Adrenal gland (tissue), 12 donors: ENCODE data around the gene REXO1. TPM values are rescaled to one million over a fixed set of nuclear protein-coding genes. Genes with fewer than 3 reads are reported as not detected.

Source experiments
- DNase-seq, 7 donors: peaks; one replicate each; pipeline ENCODE4 v3.0.0-alpha.2; 2019 to 2020
- H3K27ac ChIP-seq, 5 donors: fragments of 200-600 bp; sonication (generic) in 4 of 5; 1 replicate in 3 of 5; 2 replicates in 2 of 5; pipeline versions ENCODE4 v1.5.1 to v1.8.0; 2016 to 2020; ENCODE audit warnings: mild to moderate bottlenecking in 1 of 5
- H3K27me3 ChIP-seq: fragments of 200-600 bp; 2 replicates; pipeline ENCODE4 v1.8.0; 2021
- H3K36me3 ChIP-seq, 2 donors: fragments of 200-600 bp; replicated peaks in 1 of 2; 1 replicate in 1 of 2; 2 replicates in 1 of 2; pipeline versions ENCODE4 v1.5.1 to v1.8.0; 2018 to 2022
- H3K4me1 ChIP-seq, 2 donors: fragments of 200-600 bp; replicated peaks in 1 of 2; 1 replicate in 1 of 2; 2 replicates in 1 of 2; pipeline versions ENCODE4 v1.5.1 to v1.8.0; 2018 to 2021
- H3K4me3 ChIP-seq, 4 donors: fragments of 200-600 bp; sonication (generic) in 3 of 4; one replicate each; pipeline ENCODE4 v1.5.1; 2016 to 2018
- H3K9me3 ChIP-seq, 3 donors: fragments of 200-600 bp; sonication (generic) in 1 of 3; replicated peaks in 1 of 3; 1 replicate in 2 of 3; 2 replicates in 1 of 3; pipeline versions ENCODE4 v1.5.1 to v1.8.0; 2016 to 2021
- POLR2A ChIP-seq, 2 donors: fragments of 450-650 bp; IDR thresholded peaks; one replicate each; pipeline ENCODE4 v1.6.1; 2017; ENCODE audit warnings: antibody characterized with exemption in 2 of 2, mild to moderate bottlenecking in 2 of 2, moderate library complexity in 1 of 2
- WGBS, 4 donors: extraction: QIAGEN DNeasy Blood & Tissue Kit in 2 of 4; methylation state at CpG; one replicate each; pipeline versions ENCODE4 v1.1.5 to v1.1.7; 2013 to 2017; 5-methylcytosine and 5-hydroxymethylcytosine counted together
- intact Hi-C, 2 donors: fragments of 100-400 bp; cut with DNase I; formaldehyde crosslinking; loops; one replicate each; pipeline versions ENCODE4 v1.14.1 to v1.15.0; 2022 to 2023
- polyA plus RNA-seq, 3 donors: library from polyadenylated mRNA; stranded (reverse); fragments of 200-250 nt in 2 of 3; fragments of 350-450 nt in 1 of 3; fragmentation: Illumina TruSeq in 1 of 3; extraction: RNeasy Lipid Tissue Mini Kit (QIAGEN cat#74804) in 1 of 3; gene quantifications; one replicate each; pipeline ENCODE4 v1.2.3, GENCODE V29; 2013 to 2014
- total RNA-seq, 9 donors: library from RNA; depleted of rRNA in 4 of 9; stranded (reverse); fragments of >200 nt in 4 of 9; fragments of 120-200 nt in 1 of 9; fragmentation: NEBNext Ultra II Directional in 1 of 9; extraction: Animal tissue kit (Norgen Biotek cat#: 25700) in 1 of 9; gene quantifications; one replicate each; pipeline versions ENCODE4 v1.1.0 to v1.2.4, GENCODE V29; 2013 to 2023
- TF ChIP-seq, protein P1 (sequence below), 6 experiments: fragments of 450-650 bp in 4 of 6; fragments of 200-600 bp in 2 of 6; sonication (generic) in 1 of 6; IDR thresholded peaks; 1 replicate in 5 of 6; 2 replicates in 1 of 6; pipeline versions ENCODE4 v1.5.1 to v1.8.0; 2016 to 2021; ENCODE audit warnings: antibody characterized with exemption in 6 of 6, mild to moderate bottlenecking in 2 of 6, moderate library complexity in 1 of 6
- donor health status: healthy with polysubstance abuse.
- donor health status: Bipolar disorder and iron deficiency.
- donor health status: DM: yes; HTN: yes; CAD: no.
- donor health status: DM: no; HTN: no; CAD: no.
- donor health status: DM: no; HTN: no; CAD: no.
- donor health status: DM: yes; HTN: yes; CAD: no.

REXO1 gene
- total and polyA plus RNA-seq, 12 donors, result 9.3 to 155 (median 44.5) TPM

DNA sequence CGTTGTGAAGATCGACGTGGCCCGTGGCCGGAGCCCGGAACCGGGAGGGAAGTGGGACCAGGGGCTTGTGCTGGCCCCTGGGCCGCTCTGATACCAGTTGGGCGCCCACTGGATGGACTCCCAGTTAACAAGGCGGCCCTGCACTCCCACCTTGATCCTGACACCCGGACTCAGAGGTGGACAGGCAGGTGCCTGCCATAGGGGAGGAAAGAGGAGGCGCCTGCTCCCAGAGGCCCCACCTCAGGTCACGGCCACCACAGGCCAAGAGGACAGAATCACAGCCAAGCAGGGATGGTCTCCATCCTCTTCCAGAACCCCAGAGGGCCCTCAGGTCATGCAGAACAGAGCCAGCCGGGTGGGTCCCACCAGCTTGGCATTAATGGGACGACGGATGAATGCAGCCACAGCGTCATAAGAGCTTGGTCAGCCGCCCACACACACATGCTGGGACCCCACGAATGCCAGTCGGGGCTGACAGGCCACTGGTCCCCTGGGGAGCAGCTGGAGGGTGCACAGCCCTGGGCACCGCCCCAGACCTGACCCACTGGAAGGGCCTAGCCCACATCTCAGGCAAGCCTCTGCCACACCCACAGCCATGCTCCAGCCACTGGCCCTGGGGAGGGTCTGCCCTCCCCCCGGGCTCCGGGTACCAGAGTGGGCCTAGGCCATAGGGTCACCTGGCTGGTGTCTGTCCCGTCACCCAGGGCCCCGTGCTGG, 24.7 kb upstream of the REXO1 start:
- Histone ChIP-seq H3K27ac (peak overlapping the region; percentile 78 to 99 (median 95)), H3K36me3 (no peaks in the 10 kb centered on the region), H3K9me3 (no peaks in the 10 kb centered on the region), H3K4me3 (peak overlapping the region in 2 of 4 donors; percentile 5 to 83), H3K27me3 (no peaks in the 10 kb centered on the region), H3K4me1 (peaks cover 46 to 52% of the 10 kb centered on the region in 2 donors)
- WGBS, 4 donors, result 75 to 88% (median 81%) methylated on average over 9 to 25 of the region's 25 CpGs
- intact Hi-C loops, result no loop called here
- no peak for TF ChIP-seq POLR2A (IDR thresholded peaks at IDR 0.05)
- TF ChIP-seq, protein P1, sequence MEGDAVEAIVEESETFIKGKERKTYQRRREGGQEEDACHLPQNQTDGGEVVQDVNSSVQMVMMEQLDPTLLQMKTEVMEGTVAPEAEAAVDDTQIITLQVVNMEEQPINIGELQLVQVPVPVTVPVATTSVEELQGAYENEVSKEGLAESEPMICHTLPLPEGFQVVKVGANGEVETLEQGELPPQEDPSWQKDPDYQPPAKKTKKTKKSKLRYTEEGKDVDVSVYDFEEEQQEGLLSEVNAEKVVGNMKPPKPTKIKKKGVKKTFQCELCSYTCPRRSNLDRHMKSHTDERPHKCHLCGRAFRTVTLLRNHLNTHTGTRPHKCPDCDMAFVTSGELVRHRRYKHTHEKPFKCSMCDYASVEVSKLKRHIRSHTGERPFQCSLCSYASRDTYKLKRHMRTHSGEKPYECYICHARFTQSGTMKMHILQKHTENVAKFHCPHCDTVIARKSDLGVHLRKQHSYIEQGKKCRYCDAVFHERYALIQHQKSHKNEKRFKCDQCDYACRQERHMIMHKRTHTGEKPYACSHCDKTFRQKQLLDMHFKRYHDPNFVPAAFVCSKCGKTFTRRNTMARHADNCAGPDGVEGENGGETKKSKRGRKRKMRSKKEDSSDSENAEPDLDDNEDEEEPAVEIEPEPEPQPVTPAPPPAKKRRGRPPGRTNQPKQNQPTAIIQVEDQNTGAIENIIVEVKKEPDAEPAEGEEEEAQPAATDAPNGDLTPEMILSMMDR (IDR thresholded peaks at IDR 0.05), result no peak
- peak in 1 of 7 donors; percentile 32 for DNase-seq

DNA sequence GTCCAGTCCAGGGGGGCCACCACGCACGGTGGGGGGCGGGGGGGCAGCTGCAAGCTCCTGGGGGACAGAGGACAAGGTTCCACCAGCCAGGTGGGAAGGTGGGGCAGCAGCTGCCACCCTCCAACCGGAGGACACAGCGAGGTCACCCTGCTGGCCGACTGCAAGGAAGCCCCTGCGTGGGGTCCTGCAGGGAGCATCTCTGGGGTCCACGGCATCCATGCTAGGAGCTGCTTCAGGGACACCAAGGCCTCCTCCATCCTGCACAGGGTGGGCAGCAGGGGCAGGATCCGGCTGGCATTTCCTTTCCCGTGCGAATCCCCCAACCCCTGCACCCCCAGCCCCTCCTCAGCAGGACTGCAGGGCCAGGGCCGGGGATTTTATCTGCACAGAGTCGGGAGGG, 23.3 kb upstream of the REXO1 start:
- H3K9me3 ChIP-seq, result no peaks in the 10 kb centered on the region
- intact Hi-C loops, result no loop called here
- peaks cover 46 to 50% of the 10 kb centered on the region in 2 donors for H3K4me1 ChIP-seq
- no peaks in the 10 kb centered on the region for H3K36me3 ChIP-seq
- DNase-seq, result peak in 1 of 7 donors; percentile 24
- no peak overlapping the region for H3K4me3 ChIP-seq
- TF ChIP-seq POLR2A (IDR thresholded peaks at IDR 0.05), result no peak
- TF ChIP-seq, protein P1 (IDR thresholded peaks at IDR 0.05), result no peak
- H3K27me3 ChIP-seq, result no peaks in the 10 kb centered on the region
- 74 to 100% (median 77%) methylated on average over 2 to 13 of the region's 13 CpGs; no CpG with 5 or more reads in 1 of the 4 donors for WGBS, 4 donors
- H3K27ac ChIP-seq, result peak overlapping the region in 3 of 5 donors; percentile 41 to 47 (median 45)

DNA sequence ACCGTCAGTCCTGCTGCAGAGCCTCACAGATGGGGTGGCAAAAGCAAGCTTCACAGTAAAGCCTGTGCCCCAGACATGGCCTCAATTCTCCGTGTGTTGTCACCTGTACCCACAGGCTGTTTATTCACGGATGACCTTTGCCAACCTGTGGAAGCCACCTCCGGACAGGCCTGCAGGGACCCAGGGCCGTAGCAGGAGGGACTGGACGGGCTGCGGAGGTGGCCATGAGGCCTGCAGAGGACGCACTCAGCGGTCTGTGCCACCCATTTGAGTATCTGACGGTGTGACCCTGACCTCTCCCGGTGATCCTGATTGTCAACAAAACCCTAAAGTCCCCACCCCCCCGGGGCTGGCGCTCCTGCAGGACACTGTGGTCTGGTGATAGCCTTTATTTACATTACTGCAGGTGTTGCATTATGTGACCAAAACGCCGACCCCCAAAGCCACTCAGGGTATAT, 22.9 kb upstream of the REXO1 start:
- intact Hi-C loops, result no loop called here
- TF ChIP-seq, protein P1 (IDR thresholded peaks at IDR 0.05), result no peak
- peak in 1 of 2 donors; percentile 9 for TF ChIP-seq POLR2A (IDR thresholded peaks at IDR 0.05)
- Histone ChIP-seq H3K4me3 (no peak overlapping the region), H3K27me3 (no peaks in the 10 kb centered on the region), H3K27ac (peak overlapping the region in 3 of 5 donors; percentile 41 to 47 (median 45)), H3K9me3 (no peaks in the 10 kb centered on the region), H3K36me3 (no peaks in the 10 kb centered on the region), H3K4me1 (peaks cover 43 to 46% of the 10 kb centered on the region in 2 donors)
- DNase-seq, result peak in 4 of 7 donors; percentile 41 to 73 (median 60)
- WGBS, 4 donors, result 53 to 70% (median 59%) methylated on average over 1 to 15 of the region's 15 CpGs

DNA sequence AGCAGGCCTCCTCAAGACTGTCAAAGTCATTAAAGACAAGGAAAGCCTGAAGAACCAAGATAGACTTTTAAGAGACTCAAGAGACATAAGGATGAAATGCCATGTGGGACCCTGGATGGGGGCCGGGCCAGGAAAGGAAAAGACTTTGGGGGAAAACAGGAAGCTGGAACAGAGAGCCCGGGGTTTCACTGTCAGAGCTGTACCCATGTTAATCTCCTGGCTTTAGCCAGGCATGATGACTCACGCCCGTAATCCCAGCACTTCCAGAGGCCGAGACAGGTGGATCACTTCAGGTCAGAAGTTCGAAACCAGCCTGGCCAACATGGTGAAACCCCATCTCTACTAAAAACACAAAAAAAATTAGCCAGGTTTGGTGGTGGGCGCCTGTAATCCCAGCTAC, 20.7 kb upstream of the REXO1 start:
- Histone ChIP-seq H3K27me3 (no peaks in the 10 kb centered on the region), H3K9me3 (no peaks in the 10 kb centered on the region), H3K27ac (no peak overlapping the region), H3K36me3 (no peaks in the 10 kb centered on the region), H3K4me3 (no peak overlapping the region), H3K4me1 (peaks cover 37 to 44% of the 10 kb centered on the region in 2 donors)
- intact Hi-C loops, result loop anchor here in 1 of 2 donors (10.0 kb wide), 1 partner anchor 56 kb away; no protein-coding TSS in a partner anchor
- no peak for DNase-seq
- WGBS, 4 donors, result 81 to 92% (median 87%) methylated on average over 7 of the region's 7 CpGs
- TF ChIP-seq, protein P1 (IDR thresholded peaks at IDR 0.05), result no peak
- no peak for TF ChIP-seq POLR2A (IDR thresholded peaks at IDR 0.05)
